ENCODE measurements around the gene MRPS34.

GRCh38 chr16:1770328-1771187 lies 2.4 kb downstream of the MRPS34 start:
- no peak for TF ChIP-seq CTCF (IDR thresholded peaks at IDR 0.05; ENCODE audit: insufficient read depth, low read depth, low read length)
- TF ChIP-seq EZH2 (IDR thresholded peaks at IDR 0.05; ENCODE audit: insufficient read depth, low read length): no peak

Data from astrocyte (in vitro differentiated cells and primary cell).